HG03159 (cell line): ENCODE data around the gene UGT1A5.
"Not testable (repeated sequence)": the region's sequence is repeated elsewhere in the genome, so short reads cannot be mapped to it uniquely, and the experiment has no call there.

Experiments used
- ATAC-seq: cut with Tn5 transposase; IDR thresholded peaks from one replicate; pipeline ENCODE4 v1.9.1; 2021; ENCODE audit warnings: mild to moderate bottlenecking, moderate library complexity; ENCODE audit not compliant: unreplicated experiment

The UGT1A5 gene

GRCh38 chr2:233745073-233745755 lies 32.5 kb downstream of the UGT1A5 start:
- no peak for ATAC-seq

- not testable (repeated sequence) for ATAC-seq
Measured at GRCh38 chr2:233745838-233746237, 33.1 kb downstream of the UGT1A5 start.

- no peak for ATAC-seq
Measured at GRCh38 chr2:233746475-233747282, 34.0 kb downstream of the UGT1A5 start.

- no peak for ATAC-seq
Measured at GRCh38 chr2:233747283-233747544, 34.5 kb downstream of the UGT1A5 start.

GRCh38 chr2:233750689-233751088 lies 38.0 kb downstream of the UGT1A5 start:
- not testable (repeated sequence) for ATAC-seq

- ATAC-seq = not testable (repeated sequence)
Measured at GRCh38 chr2:233751212-233752009, 38.7 kb downstream of the UGT1A5 start.

GRCh38 chr2:233754872-233755611 lies 42.3 kb downstream of the UGT1A5 start:
- no peak for ATAC-seq

- ATAC-seq = no peak
Measured at GRCh38 chr2:233756429-233757081, 43.8 kb downstream of the UGT1A5 start.

- ATAC-seq = no peak
Measured at GRCh38 chr2:233758141-233758540, 45.4 kb downstream of the UGT1A5 start.

GRCh38 chr2:233758849-233759248 lies 46.1 kb downstream of the UGT1A5 start:
- ATAC-seq = no peak

- ATAC-seq = no peak
Measured at GRCh38 chr2:233760043-233760442, 47.3 kb downstream of the UGT1A5 start, which contains the start of gene UGT1A1. Gene UGT1A1 (plus strand): TSS chr2:233760270. CDS start chr2:233760288, 18 bp downstream.

GRCh38 chr2:233761040-233761769 lies 48.5 kb downstream of the UGT1A5 start:
- ATAC-seq = no peak

- no peak for ATAC-seq
Measured at GRCh38 chr2:233764264-233764663, 51.6 kb downstream of the UGT1A5 start.

GRCh38 chr2:233764761-233765160 lies 52.1 kb downstream of the UGT1A5 start:
- no peak for ATAC-seq

- ATAC-seq = no peak
Measured at GRCh38 chr2:233766416-233766815, 53.7 kb downstream of the UGT1A5 start.

GRCh38 chr2:233768076-233768475 lies 55.4 kb downstream of the UGT1A5 start:
- ATAC-seq = no peak

- no peak for ATAC-seq
Measured at GRCh38 chr2:233769260-233769659, 56.6 kb downstream of the UGT1A5 start.

GRCh38 chr2:233772153-233772552 lies 59.4 kb downstream of the UGT1A5 start:
- ATAC-seq = no peak

- no peak for ATAC-seq
Measured at GRCh38 chr2:233772583-233772982, 59.9 kb downstream of the UGT1A5 start.

- no peak for ATAC-seq
Measured at GRCh38 chr2:233773854-233774253, 61.1 kb downstream of the UGT1A5 start.
